RWPE2 (cell line): ENCODE measurements around the gene NTSR2.

Experiments used
- ATAC-seq: fragments of 200-7000 bp; cut with Tn5 transposase; 3 replicates; pipeline ENCODE4 v1.9.1; 2021; ENCODE audit warnings: low read depth
- DNase-seq: peaks from one replicate; pipeline ENCODE4 v3.0.0-alpha.2; 2020; ENCODE audit warnings: low spot score
- H3K27ac ChIP-seq: fragments of 450-650 bp; 2 replicates; pipeline ENCODE4 v1.5.1; 2017; ENCODE audit warnings: mild to moderate bottlenecking; ENCODE audit not compliant: poor library complexity, severe bottlenecking
- H3K27me3 ChIP-seq: fragments of 250-450 bp; sonication (Bioruptor Pico); 2 replicates; pipeline ENCODE4 v1.5.1; 2021; ENCODE audit warnings: mild to moderate bottlenecking, moderate library complexity; ENCODE audit not compliant: insufficient read depth, poor library complexity, severe bottlenecking
- H3K36me3 ChIP-seq: fragments of 250-450 bp; sonication (Bioruptor Pico); 2 replicates; pipeline ENCODE4 v1.5.1; 2020; ENCODE audit warnings: low read depth, mild to moderate bottlenecking, moderate library complexity
- H3K4me1 ChIP-seq: fragments of 250-450 bp; sonication (Bioruptor Pico); 2 replicates; pipeline ENCODE4 v1.5.1; 2021; ENCODE audit warnings: mild to moderate bottlenecking, moderate library complexity; ENCODE audit not compliant: insufficient read depth, poor library complexity, severe bottlenecking
- H3K4me3 ChIP-seq: fragments of 250-450 bp; sonication (Bioruptor Pico); 2 replicates; pipeline ENCODE4 v1.5.1; 2021; ENCODE audit warnings: mild to moderate bottlenecking, moderate library complexity; ENCODE audit not compliant: severe bottlenecking
- H3K9me3 ChIP-seq: fragments of 250-450 bp; sonication (Bioruptor Pico); 2 replicates; pipeline ENCODE4 v1.5.1; 2021; ENCODE audit warnings: mild to moderate bottlenecking, moderate library complexity; ENCODE audit not compliant: severe bottlenecking
- TF ChIP-seq, protein P1 (sequence below): fragments of 450-650 bp; IDR thresholded peaks from one replicate; pipeline ENCODE4 v1.5.1; 2017; ENCODE audit warnings: mild to moderate bottlenecking, moderate library complexity; ENCODE audit not compliant: poor library complexity, severe bottlenecking

NTSR2 gene

DNA sequence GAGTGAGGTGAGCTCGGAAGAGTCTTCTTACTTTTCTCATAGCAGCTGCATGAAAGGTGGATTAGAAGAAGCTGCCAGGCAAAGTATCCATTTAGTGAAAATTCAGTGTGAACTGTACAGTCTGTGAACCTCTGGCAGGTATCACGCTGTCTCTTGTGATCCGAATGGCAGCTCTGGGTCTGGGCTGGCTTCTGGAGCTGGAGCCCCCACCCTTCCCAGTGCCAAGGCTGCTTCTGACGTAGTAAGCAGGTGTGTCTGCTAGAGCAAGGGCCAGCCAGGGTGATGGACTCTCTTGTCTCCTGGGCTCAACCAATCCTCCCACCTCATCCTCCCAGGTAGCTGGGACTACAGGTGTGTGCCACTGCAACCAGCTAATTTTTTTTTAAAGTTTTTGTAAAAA is 14.0 kb upstream of the NTSR2 start:
- H3K9me3 ChIP-seq, result no peaks in the 10 kb centered on the region
- H3K36me3 ChIP-seq, result no peaks in the 10 kb centered on the region
- no peak for ATAC-seq
- H3K27ac ChIP-seq, result no peak overlapping the region
- TF ChIP-seq, protein P1, sequence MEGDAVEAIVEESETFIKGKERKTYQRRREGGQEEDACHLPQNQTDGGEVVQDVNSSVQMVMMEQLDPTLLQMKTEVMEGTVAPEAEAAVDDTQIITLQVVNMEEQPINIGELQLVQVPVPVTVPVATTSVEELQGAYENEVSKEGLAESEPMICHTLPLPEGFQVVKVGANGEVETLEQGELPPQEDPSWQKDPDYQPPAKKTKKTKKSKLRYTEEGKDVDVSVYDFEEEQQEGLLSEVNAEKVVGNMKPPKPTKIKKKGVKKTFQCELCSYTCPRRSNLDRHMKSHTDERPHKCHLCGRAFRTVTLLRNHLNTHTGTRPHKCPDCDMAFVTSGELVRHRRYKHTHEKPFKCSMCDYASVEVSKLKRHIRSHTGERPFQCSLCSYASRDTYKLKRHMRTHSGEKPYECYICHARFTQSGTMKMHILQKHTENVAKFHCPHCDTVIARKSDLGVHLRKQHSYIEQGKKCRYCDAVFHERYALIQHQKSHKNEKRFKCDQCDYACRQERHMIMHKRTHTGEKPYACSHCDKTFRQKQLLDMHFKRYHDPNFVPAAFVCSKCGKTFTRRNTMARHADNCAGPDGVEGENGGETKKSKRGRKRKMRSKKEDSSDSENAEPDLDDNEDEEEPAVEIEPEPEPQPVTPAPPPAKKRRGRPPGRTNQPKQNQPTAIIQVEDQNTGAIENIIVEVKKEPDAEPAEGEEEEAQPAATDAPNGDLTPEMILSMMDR, result no peak
- no peak for DNase-seq
- peaks cover 11% of the 10 kb centered on the region for H3K4me1 ChIP-seq
- H3K4me3 ChIP-seq, result no peak overlapping the region
- H3K27me3 ChIP-seq, result peaks cover 2% of the 10 kb centered on the region

DNA sequence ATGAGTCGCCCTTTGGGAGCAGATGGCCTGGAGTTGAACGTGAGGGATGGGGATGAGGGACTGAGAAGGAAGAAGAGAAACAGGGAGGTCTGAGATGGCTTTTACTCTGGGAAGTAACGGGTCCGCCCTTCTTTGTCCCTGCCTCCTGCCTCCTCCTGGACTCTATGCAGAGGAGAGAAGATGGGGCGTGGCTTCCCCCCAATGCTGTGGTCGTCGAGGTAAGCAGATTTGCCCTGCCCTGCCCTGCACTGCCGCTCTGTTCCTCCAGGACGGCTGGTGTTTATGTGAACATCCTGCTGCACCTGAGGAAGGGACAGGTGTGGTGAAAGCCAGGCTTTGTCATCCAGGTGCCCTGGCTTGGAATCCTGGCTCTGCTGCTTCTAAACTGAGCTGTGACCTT is 13.5 kb upstream of the NTSR2 start:
- no peak overlapping the region for H3K4me3 ChIP-seq
- TF ChIP-seq, protein P1, result no peak
- peaks cover 7% of the 10 kb centered on the region for H3K27me3 ChIP-seq
- H3K36me3 ChIP-seq, result no peaks in the 10 kb centered on the region
- DNase-seq (no peak), ATAC-seq (no peak)
- H3K9me3 ChIP-seq, result no peaks in the 10 kb centered on the region
- no peak overlapping the region for H3K27ac ChIP-seq
- peaks cover 6% of the 10 kb centered on the region for H3K4me1 ChIP-seq

DNA sequence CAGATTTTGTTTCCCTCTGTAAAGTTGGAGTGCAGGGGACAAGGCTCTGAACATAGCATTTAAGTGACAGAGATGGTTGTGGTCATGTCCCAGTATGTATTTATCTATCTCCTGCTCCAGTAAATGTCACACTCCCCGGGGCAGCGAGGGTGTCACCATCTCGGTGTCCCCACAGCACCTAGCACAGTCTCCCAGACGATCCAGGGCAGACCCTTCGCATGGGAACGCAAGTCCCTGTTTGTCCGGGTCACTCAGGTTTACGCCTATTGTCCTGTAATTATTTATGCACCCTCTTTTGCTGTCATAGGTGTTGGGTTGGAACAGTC is 12.6 kb upstream of the NTSR2 start:
- no peak for DNase-seq
- no peak overlapping the region for H3K27ac ChIP-seq
- no peak overlapping the region for H3K4me3 ChIP-seq
- H3K9me3 ChIP-seq, result no peaks in the 10 kb centered on the region
- no peaks in the 10 kb centered on the region for H3K4me1 ChIP-seq
- H3K36me3 ChIP-seq, result no peaks in the 10 kb centered on the region
- no peak for ATAC-seq
- H3K27me3 ChIP-seq, result peaks cover 13% of the 10 kb centered on the region
- TF ChIP-seq, protein P1, result no peak

DNA sequence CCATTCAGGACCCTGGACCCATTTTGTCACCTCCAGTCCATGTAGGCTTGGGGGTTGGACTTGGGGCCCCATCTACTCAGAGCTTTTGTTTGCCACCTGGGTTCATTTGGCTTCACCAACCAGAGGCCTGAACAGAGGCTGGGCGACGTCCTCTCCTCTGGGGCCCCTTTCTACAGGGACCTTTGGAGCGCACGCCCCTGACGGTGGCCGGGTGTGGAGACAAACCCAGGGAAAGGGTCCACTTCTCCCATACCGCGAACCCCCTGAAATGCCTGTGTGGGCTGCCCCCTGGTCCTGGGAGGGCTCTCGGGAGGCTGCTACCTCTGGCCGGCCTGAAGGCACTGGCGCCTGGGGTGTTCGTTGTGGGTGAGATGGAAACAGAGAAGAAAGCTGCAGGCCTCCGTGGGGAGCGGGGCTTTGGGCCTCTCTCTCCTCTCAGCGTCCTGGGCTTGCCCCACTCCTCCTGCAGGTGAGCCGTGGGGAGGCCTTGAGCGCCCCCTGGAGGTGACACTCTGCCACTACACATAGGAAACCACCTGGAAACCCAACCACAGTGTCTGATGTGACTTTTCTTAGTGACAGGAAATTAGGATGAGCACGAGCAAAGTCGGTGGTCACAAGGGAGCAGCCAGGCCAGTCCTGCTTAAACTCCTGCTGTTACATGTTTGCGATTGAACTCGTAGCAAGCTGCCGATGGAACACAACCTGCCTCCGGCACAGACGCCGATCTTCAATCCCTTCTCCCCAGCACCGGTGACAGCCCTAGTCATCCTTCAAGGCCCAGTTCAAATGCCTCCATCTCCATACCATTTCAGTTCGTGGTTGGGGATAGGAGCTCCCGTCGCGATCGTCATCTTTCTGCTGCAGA is 12.0 kb upstream of the NTSR2 start:
- H3K4me3 ChIP-seq, result no peak overlapping the region
- ATAC-seq (peak; percentile 30; the same call in 2 of the 3 replicates), DNase-seq (no peak)
- TF ChIP-seq, protein P1, result peak; percentile 80
- no peaks in the 10 kb centered on the region for H3K4me1 ChIP-seq
- no peaks in the 10 kb centered on the region for H3K36me3 ChIP-seq
- H3K27ac ChIP-seq, result no peak overlapping the region
- H3K27me3 ChIP-seq, result peaks cover 16% of the 10 kb centered on the region
- H3K9me3 ChIP-seq, result no peaks in the 10 kb centered on the region
